Measurements from ENCODE around the gene PABPC4L.
"Not testable (repeated sequence)": the region's sequence is repeated elsewhere in the genome, so short reads cannot be mapped to it uniquely, and the experiment has no call there.

DNA sequence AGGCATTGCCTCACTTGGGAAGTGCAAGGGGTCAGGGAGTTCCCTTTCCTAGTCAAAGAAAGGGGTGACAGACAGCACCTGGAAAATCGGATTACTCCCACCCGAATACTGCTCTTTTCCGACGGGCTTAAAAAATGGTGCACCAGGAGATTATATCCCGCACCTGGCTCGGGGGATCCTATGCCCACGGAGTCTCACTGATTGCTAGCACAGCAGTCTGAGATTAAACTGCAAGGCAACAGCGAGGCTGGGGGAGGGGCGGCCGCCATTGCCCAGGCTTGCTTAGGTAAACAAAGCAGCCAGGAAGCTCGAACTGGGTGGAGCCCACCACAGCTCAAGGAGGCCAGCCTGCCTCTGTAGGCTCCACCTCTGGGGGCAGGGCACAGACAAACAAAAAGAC, 6.4 kb upstream of the PABPC4L start:
- TF ChIP-seq, protein P1, sequence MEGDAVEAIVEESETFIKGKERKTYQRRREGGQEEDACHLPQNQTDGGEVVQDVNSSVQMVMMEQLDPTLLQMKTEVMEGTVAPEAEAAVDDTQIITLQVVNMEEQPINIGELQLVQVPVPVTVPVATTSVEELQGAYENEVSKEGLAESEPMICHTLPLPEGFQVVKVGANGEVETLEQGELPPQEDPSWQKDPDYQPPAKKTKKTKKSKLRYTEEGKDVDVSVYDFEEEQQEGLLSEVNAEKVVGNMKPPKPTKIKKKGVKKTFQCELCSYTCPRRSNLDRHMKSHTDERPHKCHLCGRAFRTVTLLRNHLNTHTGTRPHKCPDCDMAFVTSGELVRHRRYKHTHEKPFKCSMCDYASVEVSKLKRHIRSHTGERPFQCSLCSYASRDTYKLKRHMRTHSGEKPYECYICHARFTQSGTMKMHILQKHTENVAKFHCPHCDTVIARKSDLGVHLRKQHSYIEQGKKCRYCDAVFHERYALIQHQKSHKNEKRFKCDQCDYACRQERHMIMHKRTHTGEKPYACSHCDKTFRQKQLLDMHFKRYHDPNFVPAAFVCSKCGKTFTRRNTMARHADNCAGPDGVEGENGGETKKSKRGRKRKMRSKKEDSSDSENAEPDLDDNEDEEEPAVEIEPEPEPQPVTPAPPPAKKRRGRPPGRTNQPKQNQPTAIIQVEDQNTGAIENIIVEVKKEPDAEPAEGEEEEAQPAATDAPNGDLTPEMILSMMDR (IDR thresholded peaks at IDR 0.05; ENCODE audit: insufficient read depth, low read depth, low read length) = not testable (repeated sequence)
- not testable (repeated sequence) for TF ChIP-seq EZH2 (IDR thresholded peaks at IDR 0.05; ENCODE audit: insufficient read depth, low read length)
